Parathyroid adenoma (tissue), 2 donors: ENCODE measurements around the gene SPATA2L.

Experiments
- H2AFZ ChIP-seq: fragments of 300-600 bp; sonication (generic); one replicate; pipeline ENCODE4 v1.7.0; 2017; ENCODE audit warnings: antibody characterized with exemption, mild to moderate bottlenecking
- H3K27ac ChIP-seq: fragments of 300-600 bp; sonication (generic); one replicate; pipeline ENCODE4 v1.7.0; 2017
- H3K27me3 ChIP-seq: fragments of 300-600 bp; sonication (generic); one replicate; pipeline ENCODE4 v1.7.0; 2017; ENCODE audit warnings: low read length; ENCODE audit not compliant: control insufficient read depth, insufficient read depth
- H3K36me3 ChIP-seq: fragments of 300-600 bp; sonication (generic); one replicate; pipeline ENCODE4 v1.7.0; 2017; ENCODE audit warnings: low read length; ENCODE audit not compliant: control insufficient read depth, insufficient read depth
- H3K4me1 ChIP-seq: fragments of 300-600 bp; sonication (generic); one replicate; pipeline ENCODE4 v1.7.0; 2017; ENCODE audit warnings: control low read depth
- H3K4me2 ChIP-seq: fragments of 300-600 bp; sonication (generic); one replicate; pipeline ENCODE4 v1.7.0; 2017; ENCODE audit warnings: low read length
- H3K4me3 ChIP-seq: fragments of 300-600 bp; sonication (generic); one replicate; pipeline ENCODE4 v1.7.0; 2017; ENCODE audit warnings: low read depth, low read length
- H3K79me2 ChIP-seq: fragments of 300-600 bp; sonication (generic); one replicate; pipeline ENCODE4 v1.7.0; 2017; ENCODE audit warnings: control low read depth
- H3K9ac ChIP-seq: fragments of 300-600 bp; sonication (generic); one replicate; pipeline ENCODE4 v1.7.0; 2017; ENCODE audit warnings: mild to moderate bottlenecking
- H3K9me3 ChIP-seq: fragments of 300-600 bp; sonication (generic); one replicate; pipeline ENCODE4 v1.7.0; 2017; ENCODE audit warnings: low read length; ENCODE audit not compliant: control insufficient read depth
- TF ChIP-seq, protein P1 (sequence below): fragments of 300-600 bp; sonication (generic); IDR thresholded peaks from one replicate; pipeline ENCODE4 v1.7.0; 2017; ENCODE audit warnings: antibody characterized with exemption, mild to moderate bottlenecking
- donor health status: primary hyperparathyroidism.

The SPATA2L gene

DNA sequence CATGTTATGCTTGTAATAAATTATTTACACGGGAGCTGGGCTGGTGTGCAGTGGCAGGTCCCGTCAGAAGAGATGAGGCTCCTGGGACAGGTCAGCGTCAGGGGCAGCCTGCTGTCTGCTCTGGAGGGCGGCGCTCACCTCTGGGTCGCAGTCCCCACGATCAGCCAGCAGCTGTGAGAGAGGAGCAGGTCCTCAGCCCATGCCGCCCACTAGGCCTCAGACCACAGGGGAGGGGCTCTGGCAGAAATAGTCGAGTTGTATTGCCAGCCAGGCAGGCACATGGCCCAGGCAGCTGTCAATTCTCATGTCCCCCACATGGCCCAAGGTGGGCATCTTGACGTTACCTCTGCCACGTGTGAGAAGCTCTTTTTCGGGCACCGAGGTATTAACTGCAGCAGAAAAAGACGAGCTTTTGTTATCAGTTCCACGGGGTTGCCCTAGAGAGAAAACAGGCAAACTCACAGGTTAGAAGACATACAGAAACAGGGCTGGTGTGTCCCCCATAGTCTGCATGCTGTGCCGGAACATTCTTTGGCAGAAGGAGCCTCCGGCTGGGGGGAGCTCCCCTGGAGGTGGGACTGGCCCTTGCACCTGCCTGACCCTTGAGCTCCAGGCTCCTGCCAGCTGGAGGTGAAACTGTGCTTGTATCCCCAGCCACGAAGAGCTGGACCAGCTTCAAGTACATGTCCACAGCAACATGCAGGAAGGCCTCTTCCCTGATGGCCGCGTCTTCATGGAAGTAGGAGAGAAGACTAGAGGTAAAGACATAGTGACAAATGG is 37.2 kb upstream of the SPATA2L start:
- no peak overlapping the region for H3K9ac ChIP-seq
- no peaks in the 10 kb centered on the region for H3K4me1 ChIP-seq
- H3K36me3 ChIP-seq: no peaks in the 10 kb centered on the region
- no peak overlapping the region for H3K4me3 ChIP-seq
- H3K9me3 ChIP-seq: no peaks in the 10 kb centered on the region
- no peak overlapping the region for H3K4me2 ChIP-seq
- H3K79me2 ChIP-seq: peaks cover 2% of the 10 kb centered on the region
- no peak overlapping the region for H3K27ac ChIP-seq
- no peak overlapping the region for H2AFZ ChIP-seq
- TF ChIP-seq, protein P1, sequence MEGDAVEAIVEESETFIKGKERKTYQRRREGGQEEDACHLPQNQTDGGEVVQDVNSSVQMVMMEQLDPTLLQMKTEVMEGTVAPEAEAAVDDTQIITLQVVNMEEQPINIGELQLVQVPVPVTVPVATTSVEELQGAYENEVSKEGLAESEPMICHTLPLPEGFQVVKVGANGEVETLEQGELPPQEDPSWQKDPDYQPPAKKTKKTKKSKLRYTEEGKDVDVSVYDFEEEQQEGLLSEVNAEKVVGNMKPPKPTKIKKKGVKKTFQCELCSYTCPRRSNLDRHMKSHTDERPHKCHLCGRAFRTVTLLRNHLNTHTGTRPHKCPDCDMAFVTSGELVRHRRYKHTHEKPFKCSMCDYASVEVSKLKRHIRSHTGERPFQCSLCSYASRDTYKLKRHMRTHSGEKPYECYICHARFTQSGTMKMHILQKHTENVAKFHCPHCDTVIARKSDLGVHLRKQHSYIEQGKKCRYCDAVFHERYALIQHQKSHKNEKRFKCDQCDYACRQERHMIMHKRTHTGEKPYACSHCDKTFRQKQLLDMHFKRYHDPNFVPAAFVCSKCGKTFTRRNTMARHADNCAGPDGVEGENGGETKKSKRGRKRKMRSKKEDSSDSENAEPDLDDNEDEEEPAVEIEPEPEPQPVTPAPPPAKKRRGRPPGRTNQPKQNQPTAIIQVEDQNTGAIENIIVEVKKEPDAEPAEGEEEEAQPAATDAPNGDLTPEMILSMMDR: no peak
- H3K27me3 ChIP-seq: no peaks in the 10 kb centered on the region

DNA sequence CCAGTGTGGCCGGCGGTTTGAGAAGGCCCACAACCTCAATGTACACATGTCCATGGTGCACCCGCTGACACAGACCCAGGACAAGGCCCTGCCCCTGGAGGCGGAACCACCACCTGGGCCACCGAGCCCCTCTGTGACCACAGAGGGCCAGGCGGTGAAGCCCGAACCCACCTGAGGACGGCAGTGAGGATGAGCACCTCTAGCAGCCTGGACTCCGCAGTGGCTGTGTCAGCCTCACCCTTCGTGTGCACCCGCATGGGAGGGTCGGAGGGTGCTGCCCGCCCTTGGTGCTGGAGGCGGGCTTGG is 36.5 kb upstream of the SPATA2L start:
- no peaks in the 10 kb centered on the region for H3K9me3 ChIP-seq
- no peaks in the 10 kb centered on the region for H3K36me3 ChIP-seq
- H3K4me2 ChIP-seq: no peak overlapping the region
- no peaks in the 10 kb centered on the region for H3K27me3 ChIP-seq
- no peak overlapping the region for H3K9ac ChIP-seq
- no peak overlapping the region for H3K4me3 ChIP-seq
- TF ChIP-seq, protein P1: no peak
- H2AFZ ChIP-seq: no peak overlapping the region
- no peaks in the 10 kb centered on the region for H3K4me1 ChIP-seq
- no peak overlapping the region for H3K27ac ChIP-seq
- peaks cover 2% of the 10 kb centered on the region for H3K79me2 ChIP-seq

DNA sequence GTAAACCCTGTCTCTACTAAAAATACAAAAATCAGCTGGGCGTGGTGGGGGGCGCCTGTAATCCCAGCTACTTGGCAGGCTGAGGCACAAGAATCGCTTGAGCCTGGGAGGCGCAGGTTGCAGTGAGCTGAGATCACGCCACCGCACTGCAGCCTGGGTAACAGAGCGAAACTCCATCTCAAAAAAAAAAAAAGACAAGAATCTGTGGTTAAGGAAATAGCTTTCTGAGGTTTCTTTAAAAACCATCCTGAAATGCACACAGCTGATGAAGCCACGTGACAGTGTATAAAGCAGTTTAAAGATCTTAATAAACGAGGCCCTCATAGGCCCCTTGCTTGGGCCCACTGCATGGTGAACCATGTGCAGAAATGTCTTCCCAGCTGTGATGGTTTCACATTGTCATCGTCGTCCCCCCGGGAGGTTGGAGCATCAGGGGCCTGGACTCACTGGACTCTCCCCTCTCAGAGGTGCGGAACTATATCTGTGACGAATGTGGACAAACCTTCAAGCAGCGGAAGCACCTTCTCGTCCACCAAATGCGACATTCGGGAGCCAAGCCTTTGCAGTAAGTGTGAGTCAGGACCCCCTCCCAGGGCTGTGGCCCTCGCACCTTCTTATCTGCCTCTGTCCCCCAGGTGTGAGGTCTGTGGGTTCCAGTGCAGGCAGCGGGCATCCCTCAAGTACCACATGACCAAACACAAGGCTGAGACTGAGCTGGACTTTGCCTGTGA is 36.0 kb upstream of the SPATA2L start:
- TF ChIP-seq, protein P1: no peak
- H3K4me3 ChIP-seq: no peak overlapping the region

DNA sequence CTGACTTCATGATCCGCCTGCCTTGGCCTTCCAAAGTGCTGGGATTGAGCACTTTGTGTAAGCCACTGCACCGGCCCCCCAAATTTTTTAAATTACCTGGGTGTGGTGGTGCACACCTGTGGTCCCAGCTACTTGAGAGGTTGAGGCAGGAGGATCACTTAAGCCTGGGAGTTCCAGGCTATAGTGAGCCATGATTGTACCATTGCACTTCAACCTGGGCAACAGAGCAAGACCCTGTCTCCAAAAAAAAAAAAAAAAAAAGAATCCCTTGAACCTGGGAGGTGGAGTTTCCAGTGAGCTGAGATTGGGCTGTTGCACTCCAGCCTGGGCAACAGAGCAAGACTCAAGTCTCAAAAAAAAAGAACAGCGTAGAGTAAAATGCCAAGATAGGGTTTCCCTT is 35.0 kb upstream of the SPATA2L start:
- no peaks in the 10 kb centered on the region for H3K27me3 ChIP-seq
- H3K79me2 ChIP-seq: peaks cover 2% of the 10 kb centered on the region
- H3K4me3 ChIP-seq: no peak overlapping the region
- TF ChIP-seq, protein P1: no peak
- no peak overlapping the region for H3K9ac ChIP-seq
- H3K4me1 ChIP-seq: no peaks in the 10 kb centered on the region
- no peak overlapping the region for H2AFZ ChIP-seq
- H3K27ac ChIP-seq: no peak overlapping the region
- no peak overlapping the region for H3K4me2 ChIP-seq
- no peaks in the 10 kb centered on the region for H3K9me3 ChIP-seq
- H3K36me3 ChIP-seq: no peaks in the 10 kb centered on the region

More for the DNA sequence above, 36.0 kb upstream of the SPATA2L start:
- Histone ChIP-seq H3K9ac (no peak overlapping the region), H3K4me2 (no peak overlapping the region), H3K27ac (no peak overlapping the region), H3K4me1 (no peaks in the 10 kb centered on the region), H3K36me3 (no peaks in the 10 kb centered on the region), H3K9me3 (no peaks in the 10 kb centered on the region), H3K27me3 (no peaks in the 10 kb centered on the region), H2AFZ (no peak overlapping the region), H3K79me2 (peaks cover 2% of the 10 kb centered on the region)
